ENCODE results near the gene OTOG. TPM values are rescaled to one million over a fixed set of nuclear protein-coding genes. Genes with fewer than 3 reads are reported as not detected.

Gene OTOG
- total RNA-seq, 1 experiment from 2014 or later = not detected

DNA sequence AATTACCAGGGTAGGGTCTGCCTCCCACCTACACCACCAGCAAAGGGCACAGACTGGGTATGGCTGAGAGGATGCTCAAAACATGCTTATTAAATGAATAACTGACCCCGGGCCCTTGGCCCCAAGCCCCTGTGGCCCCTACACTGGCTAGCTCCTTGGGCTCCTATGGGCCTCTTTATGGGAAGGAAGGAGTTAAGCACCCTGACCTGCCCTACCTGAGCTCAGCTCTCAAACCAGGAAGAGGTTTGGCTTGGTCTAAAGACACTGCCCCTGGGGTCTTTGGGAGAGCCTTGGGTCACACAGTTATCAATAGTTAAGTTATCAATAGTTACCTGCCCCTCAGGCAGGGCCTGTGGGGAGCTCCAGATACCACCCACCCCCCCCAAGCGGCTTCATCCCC lies 4.0 kb upstream of the OTOG start:
- POLR2A ChIA-PET = no interaction called here
- intact Hi-C loops (cut with micrococcal nuclease) = no loop called here

DNA sequence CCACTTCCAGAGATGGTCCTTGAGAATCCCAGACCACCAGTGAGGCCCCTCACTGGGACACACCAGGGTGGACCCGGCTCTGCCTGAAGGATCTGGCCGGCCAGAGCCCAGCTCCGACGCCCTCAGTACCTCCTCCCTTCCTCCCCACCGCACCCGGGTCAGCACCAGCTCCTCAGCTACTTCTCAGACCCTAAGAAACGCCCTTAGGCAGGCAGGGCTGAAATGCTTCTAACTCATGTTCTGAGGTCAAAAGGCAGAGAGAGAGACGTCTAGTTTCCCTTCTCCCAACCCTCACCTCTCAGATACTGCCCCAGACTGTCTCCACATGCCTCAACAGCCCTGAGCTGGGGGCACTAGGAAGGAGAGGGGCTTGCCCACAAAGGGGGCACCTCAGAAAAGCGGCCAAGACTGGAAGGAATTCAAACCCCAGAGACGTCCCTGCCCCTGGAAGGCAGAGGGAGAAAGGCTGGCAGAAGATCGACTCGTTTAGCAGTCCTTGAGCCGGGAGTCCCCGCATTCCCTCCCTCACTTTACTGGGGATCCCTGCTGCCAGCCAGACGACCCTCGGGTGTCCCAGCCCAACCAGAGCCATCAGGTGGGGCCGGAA lies 3.4 kb upstream of the OTOG start:
- Mint-ChIP-seq H3K4me1 (ENCODE audit: insufficient read depth, unreplicated experiment) (no peaks in the 10 kb centered on the region), H3K36me3 (ENCODE audit: insufficient read depth, unreplicated experiment) (no peaks in the 10 kb centered on the region), H3K9me3 (ENCODE audit: unreplicated experiment) (no peaks in the 10 kb centered on the region), H3K27ac (ENCODE audit: low read depth, unreplicated experiment) (no peak overlapping the region), H3K4me3 (ENCODE audit: unreplicated experiment) (no peak overlapping the region), H3K27me3 (ENCODE audit: insufficient read depth, unreplicated experiment) (peaks cover 51% of the 10 kb centered on the region)
- no TSS peak for BruUV-seq (replicated peaks)
- intact Hi-C loops (cut with micrococcal nuclease) = no loop called here
- TF ChIP-seq, protein P1, sequence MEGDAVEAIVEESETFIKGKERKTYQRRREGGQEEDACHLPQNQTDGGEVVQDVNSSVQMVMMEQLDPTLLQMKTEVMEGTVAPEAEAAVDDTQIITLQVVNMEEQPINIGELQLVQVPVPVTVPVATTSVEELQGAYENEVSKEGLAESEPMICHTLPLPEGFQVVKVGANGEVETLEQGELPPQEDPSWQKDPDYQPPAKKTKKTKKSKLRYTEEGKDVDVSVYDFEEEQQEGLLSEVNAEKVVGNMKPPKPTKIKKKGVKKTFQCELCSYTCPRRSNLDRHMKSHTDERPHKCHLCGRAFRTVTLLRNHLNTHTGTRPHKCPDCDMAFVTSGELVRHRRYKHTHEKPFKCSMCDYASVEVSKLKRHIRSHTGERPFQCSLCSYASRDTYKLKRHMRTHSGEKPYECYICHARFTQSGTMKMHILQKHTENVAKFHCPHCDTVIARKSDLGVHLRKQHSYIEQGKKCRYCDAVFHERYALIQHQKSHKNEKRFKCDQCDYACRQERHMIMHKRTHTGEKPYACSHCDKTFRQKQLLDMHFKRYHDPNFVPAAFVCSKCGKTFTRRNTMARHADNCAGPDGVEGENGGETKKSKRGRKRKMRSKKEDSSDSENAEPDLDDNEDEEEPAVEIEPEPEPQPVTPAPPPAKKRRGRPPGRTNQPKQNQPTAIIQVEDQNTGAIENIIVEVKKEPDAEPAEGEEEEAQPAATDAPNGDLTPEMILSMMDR (IDR thresholded peaks at IDR 0.05; ENCODE audit: unreplicated experiment) = no peak
- POLR2A ChIA-PET = no interaction called here
- CTCF ChIA-PET = interaction anchor here (0.7 to 2.8 kb wide), 4 partner anchors 16 to 160 kb away, joined by 3 to 13 read pairs (median 6); no protein-coding TSS in a partner anchor
- no peak for DNase-seq (ENCODE audit: unreplicated experiment)

More for the DNA sequence above, 4.0 kb upstream of the OTOG start:
- no peaks in the 10 kb centered on the region for H3K9me3 Mint-ChIP-seq (ENCODE audit: unreplicated experiment)
- no peak for DNase-seq (ENCODE audit: unreplicated experiment)
- BruUV-seq (replicated peaks) = no TSS peak
- no peaks in the 10 kb centered on the region for H3K36me3 Mint-ChIP-seq (ENCODE audit: insufficient read depth, unreplicated experiment)
- H3K4me3 Mint-ChIP-seq (ENCODE audit: unreplicated experiment) = no peak overlapping the region
- H3K4me1 Mint-ChIP-seq (ENCODE audit: insufficient read depth, unreplicated experiment) = no peaks in the 10 kb centered on the region
- CTCF ChIA-PET = interaction anchor here (0.7 to 2.8 kb wide), 7 partner anchors 15 to 187 kb away, joined by 3 to 13 read pairs (median 4); no protein-coding TSS in a partner anchor
- H3K27me3 Mint-ChIP-seq (ENCODE audit: insufficient read depth, unreplicated experiment) = peaks cover 51% of the 10 kb centered on the region
- H3K27ac Mint-ChIP-seq (ENCODE audit: low read depth, unreplicated experiment) = no peak overlapping the region
- TF ChIP-seq, protein P1 (IDR thresholded peaks at IDR 0.05; ENCODE audit: unreplicated experiment) = no peak

DNA sequence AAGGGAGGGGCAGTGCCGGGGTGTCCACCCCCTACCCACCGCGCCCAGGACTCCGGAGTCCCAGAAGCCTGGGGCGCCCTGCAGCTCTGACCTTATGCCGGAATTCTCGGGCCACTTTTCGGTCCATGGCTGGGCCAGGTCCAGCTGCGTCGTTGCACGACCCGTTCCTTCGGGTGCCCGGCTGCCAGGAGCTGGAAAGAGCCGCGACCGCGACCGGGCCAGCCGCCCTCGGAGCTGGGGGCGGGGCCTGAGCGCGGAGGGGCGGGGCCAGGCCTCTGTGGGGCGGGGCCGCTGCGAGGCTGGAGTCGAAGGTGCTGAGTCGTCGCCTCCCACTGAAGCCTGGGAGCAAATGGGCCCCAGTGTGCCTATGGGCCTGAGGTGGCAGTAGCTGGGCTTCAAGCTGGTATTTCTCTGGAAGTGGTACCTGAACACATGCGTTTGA lies 2.9 kb upstream of the OTOG start, which contains the start of gene USH1C:
Gene USH1C (minus strand): TSS at position 236 of the 442 bp plus-strand sequence. CDS start 109 bp downstream, at position 127.
- no peaks in the 10 kb centered on the region for H3K36me3 Mint-ChIP-seq (ENCODE audit: insufficient read depth, unreplicated experiment)
- intact Hi-C loops (cut with micrococcal nuclease) = no loop called here
- POLR2A ChIA-PET = no interaction called here
- H3K27ac Mint-ChIP-seq (ENCODE audit: low read depth, unreplicated experiment) = no peak within 1 kb of the TSS
- CTCF ChIA-PET = interaction anchor here (1.1 to 2.7 kb wide), 2 partner anchors 55 to 161 kb away, joined by 4 to 9 read pairs; no protein-coding TSS in a partner anchor
- H3K9me3 Mint-ChIP-seq (ENCODE audit: unreplicated experiment) = no peaks in the 10 kb centered on the region
- BruUV-seq (replicated peaks) = no TSS peak
- TF ChIP-seq, protein P1 (IDR thresholded peaks at IDR 0.05; ENCODE audit: unreplicated experiment) = no peak
- no peak for DNase-seq (ENCODE audit: unreplicated experiment)
- no peak within 1 kb of the TSS for H3K4me3 Mint-ChIP-seq (ENCODE audit: unreplicated experiment)
- H3K27me3 Mint-ChIP-seq (ENCODE audit: insufficient read depth, unreplicated experiment) = peaks cover 46% of the 10 kb centered on the region
- no peaks in the 10 kb centered on the region for H3K4me1 Mint-ChIP-seq (ENCODE audit: insufficient read depth, unreplicated experiment)

DNA sequence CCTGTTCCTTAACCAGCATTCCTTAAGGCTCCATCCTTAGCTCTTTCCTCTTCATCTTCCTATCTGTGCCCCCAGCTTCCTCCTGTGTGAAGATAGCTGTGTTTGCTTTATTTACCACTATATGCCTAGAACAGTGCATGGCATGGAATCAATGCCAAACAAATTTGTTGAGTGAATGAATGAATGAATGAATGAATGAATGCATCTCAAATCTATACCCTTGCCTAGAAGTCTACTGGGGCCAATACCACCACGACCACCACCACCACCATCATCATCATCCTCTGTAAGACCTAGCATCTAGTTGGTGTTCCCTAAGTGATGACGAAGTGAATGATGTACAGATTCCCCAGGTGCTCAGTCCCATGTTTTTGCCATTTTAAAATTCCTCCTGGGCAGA lies 819 bp upstream of the OTOG start:
- CTCF ChIA-PET = interaction anchor here (1.9 to 2.5 kb wide), 2 partner anchors 18 to 162 kb away, joined by 6 to 13 read pairs; no protein-coding TSS in a partner anchor

More for the DNA sequence above, 819 bp upstream of the OTOG start:
- POLR2A ChIA-PET = no interaction called here
- no peak overlapping the region for H3K4me3 Mint-ChIP-seq (ENCODE audit: unreplicated experiment)
- DNase-seq (ENCODE audit: unreplicated experiment) = no peak
- H3K9me3 Mint-ChIP-seq (ENCODE audit: unreplicated experiment) = no peaks in the 10 kb centered on the region
- no peaks in the 10 kb centered on the region for H3K36me3 Mint-ChIP-seq (ENCODE audit: insufficient read depth, unreplicated experiment)
- TF ChIP-seq, protein P1 (IDR thresholded peaks at IDR 0.05; ENCODE audit: unreplicated experiment) = no peak
- no peaks in the 10 kb centered on the region for H3K4me1 Mint-ChIP-seq (ENCODE audit: insufficient read depth, unreplicated experiment)
- no peak overlapping the region for H3K27ac Mint-ChIP-seq (ENCODE audit: low read depth, unreplicated experiment)
- no TSS peak for BruUV-seq (replicated peaks)
- intact Hi-C loops (cut with micrococcal nuclease) = no loop called here
- peaks cover 25% of the 10 kb centered on the region for H3K27me3 Mint-ChIP-seq (ENCODE audit: insufficient read depth, unreplicated experiment)

Data from MCF 10A (cell line).